ENCODE results near the gene RCAN1.

DNA sequence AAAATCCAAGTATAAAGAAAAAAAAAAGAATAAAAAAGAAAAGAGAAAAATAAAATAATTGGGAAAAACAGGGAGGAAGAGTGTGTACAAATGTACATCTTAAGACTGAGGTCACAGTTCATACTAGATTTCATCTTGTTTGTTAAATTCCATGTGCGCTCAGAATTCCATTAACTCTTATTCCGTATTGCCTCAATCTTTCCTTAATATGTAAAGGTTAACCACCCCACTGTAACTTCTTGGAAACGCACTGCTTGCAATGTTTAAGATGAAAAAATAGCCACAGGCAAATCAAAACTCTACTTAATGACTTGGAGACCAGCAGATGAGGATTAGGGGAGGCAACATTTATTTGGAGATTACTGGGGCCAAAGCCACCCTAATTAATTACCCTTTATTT lies 79.0 kb downstream of the RCAN1 start:
- TF ChIP-seq, protein P1, sequence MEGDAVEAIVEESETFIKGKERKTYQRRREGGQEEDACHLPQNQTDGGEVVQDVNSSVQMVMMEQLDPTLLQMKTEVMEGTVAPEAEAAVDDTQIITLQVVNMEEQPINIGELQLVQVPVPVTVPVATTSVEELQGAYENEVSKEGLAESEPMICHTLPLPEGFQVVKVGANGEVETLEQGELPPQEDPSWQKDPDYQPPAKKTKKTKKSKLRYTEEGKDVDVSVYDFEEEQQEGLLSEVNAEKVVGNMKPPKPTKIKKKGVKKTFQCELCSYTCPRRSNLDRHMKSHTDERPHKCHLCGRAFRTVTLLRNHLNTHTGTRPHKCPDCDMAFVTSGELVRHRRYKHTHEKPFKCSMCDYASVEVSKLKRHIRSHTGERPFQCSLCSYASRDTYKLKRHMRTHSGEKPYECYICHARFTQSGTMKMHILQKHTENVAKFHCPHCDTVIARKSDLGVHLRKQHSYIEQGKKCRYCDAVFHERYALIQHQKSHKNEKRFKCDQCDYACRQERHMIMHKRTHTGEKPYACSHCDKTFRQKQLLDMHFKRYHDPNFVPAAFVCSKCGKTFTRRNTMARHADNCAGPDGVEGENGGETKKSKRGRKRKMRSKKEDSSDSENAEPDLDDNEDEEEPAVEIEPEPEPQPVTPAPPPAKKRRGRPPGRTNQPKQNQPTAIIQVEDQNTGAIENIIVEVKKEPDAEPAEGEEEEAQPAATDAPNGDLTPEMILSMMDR (IDR thresholded peaks at IDR 0.05) = no peak
- TF ChIP-seq, protein P2, sequence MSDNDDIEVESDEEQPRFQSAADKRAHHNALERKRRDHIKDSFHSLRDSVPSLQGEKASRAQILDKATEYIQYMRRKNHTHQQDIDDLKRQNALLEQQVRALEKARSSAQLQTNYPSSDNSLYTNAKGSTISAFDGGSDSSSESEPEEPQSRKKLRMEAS (IDR thresholded peaks at IDR 0.05) = no peak
- TF ChIP-seq, protein P3, sequence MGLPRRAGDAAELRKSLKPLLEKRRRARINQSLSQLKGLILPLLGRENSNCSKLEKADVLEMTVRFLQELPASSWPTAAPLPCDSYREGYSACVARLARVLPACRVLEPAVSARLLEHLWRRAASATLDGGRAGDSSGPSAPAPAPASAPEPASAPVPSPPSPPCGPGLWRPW (IDR thresholded peaks at IDR 0.05) = no peak
- TF ChIP-seq POLR2A (IDR thresholded peaks at IDR 0.05; ENCODE audit: low read length) = no peak
- TF ChIP-seq CBX2 (IDR thresholded peaks at IDR 0.05; ENCODE audit: borderline replicate concordance, low read depth) = no peak
- TF ChIP-seq, protein P4, sequence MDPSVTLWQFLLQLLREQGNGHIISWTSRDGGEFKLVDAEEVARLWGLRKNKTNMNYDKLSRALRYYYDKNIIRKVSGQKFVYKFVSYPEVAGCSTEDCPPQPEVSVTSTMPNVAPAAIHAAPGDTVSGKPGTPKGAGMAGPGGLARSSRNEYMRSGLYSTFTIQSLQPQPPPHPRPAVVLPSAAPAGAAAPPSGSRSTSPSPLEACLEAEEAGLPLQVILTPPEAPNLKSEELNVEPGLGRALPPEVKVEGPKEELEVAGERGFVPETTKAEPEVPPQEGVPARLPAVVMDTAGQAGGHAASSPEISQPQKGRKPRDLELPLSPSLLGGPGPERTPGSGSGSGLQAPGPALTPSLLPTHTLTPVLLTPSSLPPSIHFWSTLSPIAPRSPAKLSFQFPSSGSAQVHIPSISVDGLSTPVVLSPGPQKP (IDR thresholded peaks at IDR 0.05; ENCODE audit: low read depth, low read length) = no peak
- TF ChIP-seq, protein P5, sequence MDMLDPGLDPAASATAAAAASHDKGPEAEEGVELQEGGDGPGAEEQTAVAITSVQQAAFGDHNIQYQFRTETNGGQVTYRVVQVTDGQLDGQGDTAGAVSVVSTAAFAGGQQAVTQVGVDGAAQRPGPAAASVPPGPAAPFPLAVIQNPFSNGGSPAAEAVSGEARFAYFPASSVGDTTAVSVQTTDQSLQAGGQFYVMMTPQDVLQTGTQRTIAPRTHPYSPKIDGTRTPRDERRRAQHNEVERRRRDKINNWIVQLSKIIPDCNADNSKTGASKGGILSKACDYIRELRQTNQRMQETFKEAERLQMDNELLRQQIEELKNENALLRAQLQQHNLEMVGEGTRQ (IDR thresholded peaks at IDR 0.05) = no peak
- TF ChIP-seq POLR2AphosphoS2 (conservative IDR thresholded peaks at IDR 0.05; ENCODE audit: low read length) = no peak
- no peak for TF ChIP-seq PHF8 (IDR thresholded peaks at IDR 0.05; ENCODE audit: borderline replicate concordance, low read depth)
